Activated CD4-positive, CD25-positive, alpha-beta regulatory T cell treated with anti-CD3 and anti-CD28 coated beads, Interleukin-2, amount 50 U/mL, for 24 hours (primary cell): ENCODE measurements around the gene PTPRR.

Experiments used
- ATAC-seq, 2 donors: fragments of 150-1000 bp; cut with Tn5 transposase; one replicate each; pipeline ENCODE4 v1.10.0; 2021; ENCODE audit warnings: mild to moderate bottlenecking in 1 of 2, moderate library complexity in 1 of 2

PTPRR gene

DNA sequence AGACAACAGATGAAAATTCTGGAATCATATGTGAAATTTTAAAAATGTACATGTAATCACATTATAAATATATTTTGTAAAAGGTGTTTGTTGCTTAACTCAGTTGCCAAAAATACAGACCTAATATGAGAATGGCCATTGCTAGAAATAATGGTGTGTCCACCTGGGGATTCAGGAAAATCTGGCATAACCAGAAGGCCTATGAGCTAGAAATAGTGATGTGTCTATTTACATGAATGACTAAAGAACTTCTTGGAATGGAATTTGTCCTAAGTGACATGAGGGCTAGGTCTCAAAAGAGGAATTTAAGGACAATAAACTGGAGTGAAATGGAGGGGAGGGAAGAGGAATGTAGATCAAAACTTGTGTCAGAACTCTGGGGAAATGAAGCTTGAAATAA is 126.4 kb downstream of the PTPRR start:
- no peak for ATAC-seq

DNA sequence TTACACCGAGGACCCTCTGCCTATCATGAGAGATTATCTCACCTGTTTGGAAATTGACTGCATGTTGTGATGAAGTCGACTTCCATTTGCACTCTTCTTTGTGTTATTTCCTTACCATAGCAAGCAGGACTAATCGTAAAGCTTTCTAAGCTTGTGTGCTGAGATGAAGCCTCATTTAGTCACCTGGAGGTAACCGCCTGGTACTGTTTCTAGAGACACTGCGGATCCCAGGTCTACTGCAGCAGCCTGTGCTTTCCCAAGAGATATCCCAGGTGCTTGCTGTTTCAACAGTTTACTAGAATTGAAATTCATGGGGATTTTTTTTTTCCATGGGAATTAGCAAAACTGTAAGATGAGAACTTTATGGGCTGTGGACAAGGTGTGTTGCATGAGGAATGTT is 131.8 kb downstream of the PTPRR start:
- ATAC-seq, result no peak

DNA sequence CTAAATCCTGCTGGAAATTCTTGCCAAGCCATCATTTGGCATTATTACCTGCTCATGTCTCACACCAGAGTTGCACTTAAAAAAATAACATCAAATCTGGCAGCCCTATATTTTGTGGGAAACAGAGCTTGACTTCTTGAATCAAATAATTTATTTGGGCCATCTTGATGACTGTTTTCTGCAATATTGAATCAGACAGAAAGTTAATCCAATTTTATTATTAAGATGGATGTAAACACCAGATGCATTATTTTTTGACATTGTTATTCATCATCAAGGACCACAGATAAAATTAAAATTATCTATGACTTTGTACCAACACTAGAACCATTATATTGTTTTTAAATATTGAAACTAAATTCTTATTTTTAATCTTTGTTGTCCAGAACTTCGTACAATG is 132.9 kb downstream of the PTPRR start:
- no peak for ATAC-seq

DNA sequence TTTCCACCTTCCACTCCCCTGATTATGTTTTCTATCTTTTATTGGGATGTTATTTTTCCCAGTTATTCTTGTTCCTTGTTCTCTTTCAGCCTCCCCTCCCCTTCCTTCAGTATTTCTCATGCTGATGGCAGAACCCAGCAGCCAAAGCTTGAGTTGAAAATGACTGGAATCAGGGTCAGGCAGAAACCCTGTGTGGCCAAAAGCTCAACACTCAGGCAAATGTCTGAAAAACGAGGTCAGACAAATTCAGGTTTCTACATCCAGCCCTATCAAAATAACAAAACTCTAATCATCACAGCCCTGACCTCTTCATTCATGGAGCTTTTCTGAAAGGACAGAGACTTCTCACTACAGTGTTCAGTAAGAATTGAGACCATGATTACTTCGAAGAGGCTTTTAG is 134.6 kb downstream of the PTPRR start:
- ATAC-seq, result no peak

DNA sequence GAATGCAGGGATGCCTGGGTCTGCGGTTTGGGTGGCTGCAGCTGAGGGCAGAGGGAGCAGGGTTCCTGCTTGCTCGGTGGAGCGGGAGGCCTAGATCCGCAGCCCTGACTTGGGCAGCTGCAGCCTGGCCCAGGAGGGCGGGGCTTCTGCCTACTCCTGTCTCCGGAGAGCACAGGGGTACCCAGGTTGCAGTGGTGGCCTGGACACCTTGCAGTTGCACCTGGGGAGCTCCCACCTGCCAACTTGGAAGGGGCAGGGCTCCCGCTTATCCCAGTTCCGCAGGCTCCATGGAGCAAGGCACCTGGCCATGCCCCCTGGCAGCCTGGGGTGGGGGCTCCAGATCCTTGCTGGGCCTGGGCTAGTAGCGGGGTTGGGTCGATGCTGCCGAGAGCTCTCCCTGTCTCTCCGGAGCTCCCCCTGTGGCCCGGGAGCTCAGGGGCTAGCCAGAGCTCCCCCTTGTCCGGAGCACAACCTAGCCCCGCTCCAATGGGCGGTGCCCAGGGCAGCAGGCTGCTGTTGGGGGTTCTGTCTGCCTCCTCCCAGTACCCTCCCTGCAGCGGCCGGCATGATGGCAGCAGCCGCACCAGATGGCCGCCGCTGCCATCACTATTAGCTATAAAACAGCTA is 136.4 kb downstream of the PTPRR start:
- no peak for ATAC-seq

- ATAC-seq, result no peak
Measured at GRCh38 chr12:70783455-70783854, 137.1 kb downstream of the PTPRR start.

- no peak for ATAC-seq
Measured at GRCh38 chr12:70779250-70779649, 141.3 kb downstream of the PTPRR start.

DNA sequence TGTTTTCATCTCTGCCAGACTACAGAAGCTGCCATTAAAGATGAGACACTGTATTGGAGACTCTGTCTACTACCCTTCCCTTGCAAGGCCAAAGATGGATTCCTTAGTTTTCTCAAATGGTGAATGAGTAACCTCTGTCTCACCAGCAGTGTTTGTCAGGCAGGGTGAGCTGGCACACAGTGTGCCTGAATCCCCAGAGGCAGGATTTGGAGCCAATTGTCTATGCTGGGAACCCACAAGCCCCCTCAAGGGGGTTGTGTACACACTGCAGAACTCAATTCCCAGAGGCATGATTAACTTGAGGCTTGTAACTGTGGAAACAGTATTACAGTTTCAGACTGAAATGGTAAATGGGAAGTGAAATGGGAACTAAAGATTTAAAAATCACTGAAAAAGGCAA is 146.5 kb downstream of the PTPRR start:
- ATAC-seq, result no peak

- no peak for ATAC-seq
Measured at GRCh38 chr12:70772836-70773235, 147.7 kb downstream of the PTPRR start.

- ATAC-seq, result no peak
Measured at GRCh38 chr12:70771581-70771980, 149.0 kb downstream of the PTPRR start.

- no peak for ATAC-seq
Measured at GRCh38 chr12:70763666-70764065, 156.9 kb downstream of the PTPRR start.

GRCh38 chr12:70762000-70762399 is 158.5 kb downstream of the PTPRR start:
- ATAC-seq, result no peak

DNA sequence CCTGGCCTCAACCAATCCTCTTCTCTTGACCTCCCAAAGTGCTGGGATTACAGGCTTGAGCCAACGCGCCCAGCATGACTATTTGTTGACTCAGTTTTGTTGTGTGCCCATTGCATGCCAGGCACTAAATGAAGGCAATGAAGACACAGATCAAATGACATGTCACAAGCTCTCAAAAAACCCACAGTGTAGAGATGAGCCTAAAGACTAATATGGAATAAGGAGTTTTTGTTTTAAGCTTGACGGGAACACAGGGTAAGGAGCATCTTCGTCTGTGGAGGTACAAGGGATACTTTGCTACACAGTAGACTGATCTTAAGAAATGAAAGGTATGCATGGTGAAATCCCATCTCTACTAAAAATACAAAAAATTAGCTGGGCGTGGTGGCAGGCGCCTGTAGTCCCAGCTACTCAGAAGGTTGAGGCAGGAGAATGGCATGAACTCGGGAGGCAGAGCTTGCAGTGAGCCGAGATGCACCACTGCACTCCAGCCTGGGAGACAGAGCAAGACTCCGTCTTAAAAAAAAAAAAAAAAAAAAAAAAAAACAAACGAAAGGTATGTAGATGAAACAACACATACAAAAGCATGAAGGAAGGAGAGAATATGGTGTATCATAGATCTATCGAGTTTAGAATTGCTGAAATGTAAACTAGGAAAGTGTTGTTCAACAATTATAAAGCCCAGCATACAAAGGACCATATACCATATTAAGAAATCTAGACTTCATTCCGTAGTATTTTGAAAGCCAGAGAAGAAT is 161.2 kb downstream of the PTPRR start:
- ATAC-seq, result no peak

DNA sequence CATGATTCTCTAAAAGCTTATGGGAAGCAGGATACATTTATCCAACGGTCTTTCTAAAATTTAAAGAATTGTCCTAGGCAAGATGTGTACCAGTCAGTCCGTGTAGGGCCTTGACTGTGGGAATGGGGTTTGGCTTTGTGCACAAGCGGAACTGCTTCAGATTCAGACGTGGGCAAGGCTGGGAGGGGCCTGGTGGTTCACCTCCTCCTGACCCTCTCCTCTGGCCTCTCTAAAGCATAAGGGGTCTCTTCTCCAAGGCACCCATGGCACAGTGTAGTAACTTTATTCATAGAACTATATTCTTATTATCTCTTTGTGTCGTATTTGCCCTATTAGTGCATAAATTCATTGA is 162.1 kb downstream of the PTPRR start:
- no peak for ATAC-seq

DNA sequence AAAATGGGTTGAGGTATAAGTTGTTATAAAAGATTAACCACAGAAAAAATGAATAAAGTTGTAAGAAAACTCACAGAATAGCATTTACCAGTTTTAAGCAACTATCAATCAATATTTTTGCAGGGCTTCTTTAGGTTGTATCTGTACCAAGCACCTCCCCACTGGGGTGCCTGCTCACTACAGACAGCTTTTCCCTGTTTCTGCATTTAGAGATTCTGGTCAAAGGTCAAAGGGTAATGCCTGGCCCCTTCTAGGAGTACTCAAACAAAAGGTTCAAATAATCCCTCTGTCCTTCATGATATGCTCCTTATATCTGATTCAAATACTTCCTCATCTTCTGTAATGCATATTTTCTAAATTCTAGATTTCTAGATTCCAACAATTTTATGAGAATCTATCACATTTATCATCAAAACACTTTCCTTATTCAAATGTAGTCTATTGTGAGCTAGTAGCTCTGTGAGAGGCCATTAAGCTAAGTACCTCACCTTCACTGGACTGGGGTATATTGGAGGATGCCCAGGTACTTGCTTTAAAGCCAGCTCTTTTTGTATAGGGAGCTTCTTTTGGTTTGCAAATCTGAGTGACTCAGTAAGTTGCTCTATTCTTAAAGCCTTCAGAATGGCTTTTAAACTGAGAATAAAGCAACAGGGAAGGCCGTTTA is 162.6 kb downstream of the PTPRR start:
- no peak for ATAC-seq

DNA sequence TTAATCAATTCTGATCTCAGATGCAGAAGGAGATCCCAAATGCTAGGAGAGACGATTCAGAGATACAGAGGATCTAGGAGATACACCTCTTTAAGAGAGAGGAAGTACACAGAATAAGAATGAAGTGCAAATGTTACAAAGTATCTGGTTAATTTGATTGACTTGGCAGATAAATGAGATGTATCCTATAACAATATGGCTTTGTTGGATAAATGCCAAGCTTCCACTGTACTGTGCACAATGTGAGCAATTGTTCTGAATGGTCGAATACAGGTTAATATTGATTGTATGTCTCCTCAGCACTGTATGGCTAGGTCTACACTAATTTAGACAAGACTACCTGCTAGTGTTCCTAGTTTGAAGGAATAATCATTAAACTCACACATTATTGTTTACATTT is 163.7 kb downstream of the PTPRR start:
- no peak for ATAC-seq

DNA sequence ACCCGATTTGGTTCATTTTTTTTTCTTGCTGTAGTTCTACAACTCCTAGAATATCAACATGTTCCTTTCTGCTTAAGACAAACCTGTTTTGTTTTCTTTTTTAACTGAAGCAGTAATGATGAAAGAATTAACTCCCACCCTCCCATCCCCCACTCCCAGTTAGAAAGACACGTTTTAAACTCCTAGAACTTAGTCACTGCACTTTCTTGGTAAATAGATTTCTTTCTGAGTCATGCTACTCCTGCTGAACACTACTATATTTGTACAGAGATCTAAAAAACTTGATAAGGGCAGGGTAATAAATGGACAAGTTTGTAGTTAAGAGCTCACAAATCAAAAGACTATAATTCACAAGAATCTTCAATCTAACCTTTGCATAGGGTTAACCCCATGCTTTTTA is 164.4 kb downstream of the PTPRR start:
- no peak for ATAC-seq

DNA sequence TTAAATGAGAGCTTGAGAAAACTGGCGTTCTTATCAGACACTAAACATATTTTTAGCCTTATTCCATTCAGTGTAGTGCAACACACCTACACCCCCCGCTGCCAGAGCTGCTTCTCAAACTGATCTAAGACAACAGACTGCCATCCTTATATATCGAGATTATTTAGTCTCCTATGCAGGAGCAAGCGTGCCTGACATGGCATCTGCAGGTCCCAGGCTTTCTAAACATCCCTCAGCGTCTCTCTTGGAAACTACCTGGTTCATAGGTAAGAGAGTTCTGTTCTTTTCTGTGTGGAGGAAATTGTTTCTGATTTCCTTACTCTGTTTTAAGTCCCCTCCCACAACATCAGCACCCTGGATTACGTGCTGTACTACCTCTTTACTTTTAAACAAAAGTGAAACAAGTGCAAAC is 166.2 kb downstream of the PTPRR start:
- no peak for ATAC-seq

- ATAC-seq, result no peak
Measured at GRCh38 chr12:70752327-70752726, 168.2 kb downstream of the PTPRR start.

GRCh38 chr12:70749931-70750330 is 170.6 kb downstream of the PTPRR start:
- no peak for ATAC-seq

GRCh38 chr12:70748809-70749208 is 171.7 kb downstream of the PTPRR start:
- ATAC-seq, result no peak

DNA sequence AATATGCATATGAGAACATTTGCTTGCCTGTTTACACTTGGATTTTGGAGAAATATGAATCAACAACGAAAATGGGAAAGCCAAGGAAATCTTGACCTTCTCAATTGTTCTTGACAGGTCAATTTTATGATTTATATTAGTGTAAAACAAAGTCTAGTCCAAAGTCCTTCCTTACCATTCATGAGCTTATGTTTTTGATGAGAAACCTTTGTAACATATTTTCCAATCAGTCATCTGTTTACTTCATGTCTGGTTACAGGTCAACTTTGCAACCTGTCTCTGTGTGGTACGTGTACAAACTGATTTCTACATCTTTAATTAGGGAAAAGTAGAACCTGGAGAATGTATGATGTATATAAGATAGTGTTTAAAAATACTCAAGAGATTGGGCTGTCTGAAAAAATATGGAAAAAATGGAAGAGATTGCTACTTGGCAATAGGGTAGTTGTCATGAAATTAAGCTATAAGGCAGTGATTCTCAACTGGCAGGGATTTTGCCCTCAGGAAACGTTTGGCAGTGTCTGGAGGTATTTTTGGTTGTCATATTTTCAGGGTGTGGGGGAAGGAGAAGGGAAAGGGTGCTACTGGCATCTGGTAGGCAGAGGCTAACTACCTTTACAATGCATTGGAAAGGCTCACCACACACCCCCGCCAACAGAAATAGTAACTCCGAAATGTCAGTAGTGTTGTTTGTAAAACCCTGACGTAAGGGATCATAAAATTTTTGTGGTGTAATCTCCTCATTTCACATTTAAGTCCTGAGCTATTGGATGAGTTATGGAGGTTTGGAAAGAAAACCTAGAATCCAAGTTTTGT is 172.9 kb downstream of the PTPRR start:
- ATAC-seq, result no peak

DNA sequence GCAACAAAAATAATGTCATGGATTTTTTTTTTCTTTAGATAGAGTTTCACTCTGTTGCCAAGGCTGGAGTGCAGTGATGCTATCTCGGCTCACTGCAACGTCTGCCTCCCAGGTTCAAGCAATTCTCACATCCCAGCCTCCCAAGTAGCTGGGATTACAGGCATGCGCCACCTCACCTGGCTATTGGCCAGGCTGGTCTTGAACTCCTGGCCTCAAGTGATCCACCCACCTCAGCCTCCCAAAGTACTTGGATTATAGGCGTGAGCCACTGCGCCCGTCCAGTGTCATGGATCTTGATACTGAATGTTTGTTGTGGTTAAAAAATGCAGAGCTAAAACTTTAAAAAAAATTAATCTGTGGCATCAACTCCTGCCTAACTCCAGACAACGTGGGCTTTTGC is 175.5 kb downstream of the PTPRR start:
- no peak for ATAC-seq
